GM19372 (cell line): ENCODE measurements around the gene PEAK3.

Experiments used
- ATAC-seq: cut with Tn5 transposase; IDR thresholded peaks from one replicate; pipeline ENCODE4 v1.9.1; 2021; ENCODE audit warnings: mild to moderate bottlenecking, low read depth, moderate library complexity; ENCODE audit not compliant: unreplicated experiment

The PEAK3 gene

GRCh38 chr19:2252055-2252796 is 29.7 kb downstream of the PEAK3 start:
- ATAC-seq = no peak

- ATAC-seq = no peak
These were observed 30.6 kb downstream of the PEAK3 start for GRCh38 chr19:2251106-2252054.

- no peak for ATAC-seq
These were observed 31.2 kb downstream of the PEAK3 start for GRCh38 chr19:2250766-2251105.

GRCh38 chr19:2249880-2250765 is 31.9 kb downstream of the PEAK3 start:
- ATAC-seq = no peak

- no peak for ATAC-seq
These were observed 32.7 kb downstream of the PEAK3 start, which contains the start of gene AMH for GRCh38 chr19:2249010-2249866. TSS of gene AMH (plus strand) at chr19:2249323. CDS start at chr19:2249333, 10 bp downstream.

- no peak for ATAC-seq
These were observed 33.6 kb downstream of the PEAK3 start for GRCh38 chr19:2248136-2249009.

GRCh38 chr19:2247433-2248101 is 34.4 kb downstream of the PEAK3 start:
- ATAC-seq = no peak

- no peak for ATAC-seq
These were observed 35.1 kb downstream of the PEAK3 start for GRCh38 chr19:2246801-2247361.

GRCh38 chr19:2246014-2246620 is 35.9 kb downstream of the PEAK3 start:
- no peak for ATAC-seq

GRCh38 chr19:2245273-2245672 is 36.7 kb downstream of the PEAK3 start:
- ATAC-seq = no peak

- ATAC-seq = no peak
These were observed 37.5 kb downstream of the PEAK3 start for GRCh38 chr19:2244486-2244885.

- no peak for ATAC-seq
These were observed 37.9 kb downstream of the PEAK3 start for GRCh38 chr19:2244125-2244411.

- no peak for ATAC-seq
These were observed 38.5 kb downstream of the PEAK3 start for GRCh38 chr19:2243274-2244124.

- no peak for ATAC-seq
These were observed 39.2 kb downstream of the PEAK3 start for GRCh38 chr19:2242816-2243215.

- ATAC-seq = no peak
These were observed 39.9 kb downstream of the PEAK3 start for GRCh38 chr19:2242092-2242537.

GRCh38 chr19:2240881-2241760 is 40.9 kb downstream of the PEAK3 start:
- no peak for ATAC-seq
